GM21737 (cell line): ENCODE measurements around the gene SPNS2.

Experiments used
- ATAC-seq: cut with Tn5 transposase; IDR thresholded peaks from one replicate; pipeline ENCODE4 v1.9.1; 2021; ENCODE audit warnings: mild to moderate bottlenecking, moderate library complexity; ENCODE audit not compliant: unreplicated experiment

The SPNS2 gene

GRCh38 chr17:4548721-4549531, 50.2 kb downstream of the SPNS2 start:
- no peak for ATAC-seq

GRCh38 chr17:4549781-4550533, 51.3 kb downstream of the SPNS2 start:
- ATAC-seq = no peak

GRCh38 chr17:4550534-4551039, 51.9 kb downstream of the SPNS2 start:
- ATAC-seq = no peak

GRCh38 chr17:4551141-4551540, 52.5 kb downstream of the SPNS2 start:
- no peak for ATAC-seq

- ATAC-seq = no peak
These were observed 53.3 kb downstream of the SPNS2 start for GRCh38 chr17:4551796-4552525.

- no peak for ATAC-seq
These were observed 55.0 kb downstream of the SPNS2 start for GRCh38 chr17:4553669-4554068.

- ATAC-seq = peak; percentile 5
These were observed 55.8 kb downstream of the SPNS2 start for GRCh38 chr17:4554441-4554996.

- ATAC-seq = peak; percentile 69
These were observed 56.5 kb downstream of the SPNS2 start, which contains the start of gene MYBBP1A for GRCh38 chr17:4554997-4555799. Gene MYBBP1A, minus strand, starts transcription at chr17:4555384. Its CDS starts 60 bp downstream, at chr17:4555324.

- no peak for ATAC-seq
These were observed 57.4 kb downstream of the SPNS2 start for GRCh38 chr17:4555873-4556759.

- no peak for ATAC-seq
These were observed 58.3 kb downstream of the SPNS2 start for GRCh38 chr17:4556996-4557395.

GRCh38 chr17:4557626-4558346, 59.1 kb downstream of the SPNS2 start:
- ATAC-seq = no peak

- no peak for ATAC-seq
These were observed 59.8 kb downstream of the SPNS2 start for GRCh38 chr17:4558347-4558971.

GRCh38 chr17:4559139-4559791, 60.6 kb downstream of the SPNS2 start:
- ATAC-seq = no peak

- ATAC-seq = no peak
These were observed 61.3 kb downstream of the SPNS2 start for GRCh38 chr17:4559966-4560365.

GRCh38 chr17:4560421-4560820, 61.7 kb downstream of the SPNS2 start, which contains the start of gene GGT6:
Gene GGT6, minus strand, starts transcription at chr17:4560577. Its CDS starts 56 bp downstream, at chr17:4560521.
- no peak for ATAC-seq

- no peak for ATAC-seq
These were observed 62.2 kb downstream of the SPNS2 start for GRCh38 chr17:4560837-4561256.
